ENCODE data around the gene PWP2. TPM values are rescaled to one million over a fixed set of nuclear protein-coding genes. Genes with fewer than 3 reads are reported as not detected.
"Not testable (repeated sequence)": the region's sequence is repeated elsewhere in the genome, so short reads cannot be mapped to it uniquely, and the experiment has no call there.

Gene PWP2
- total RNA-seq, 1 donor, result 4.0 TPM

DNA sequence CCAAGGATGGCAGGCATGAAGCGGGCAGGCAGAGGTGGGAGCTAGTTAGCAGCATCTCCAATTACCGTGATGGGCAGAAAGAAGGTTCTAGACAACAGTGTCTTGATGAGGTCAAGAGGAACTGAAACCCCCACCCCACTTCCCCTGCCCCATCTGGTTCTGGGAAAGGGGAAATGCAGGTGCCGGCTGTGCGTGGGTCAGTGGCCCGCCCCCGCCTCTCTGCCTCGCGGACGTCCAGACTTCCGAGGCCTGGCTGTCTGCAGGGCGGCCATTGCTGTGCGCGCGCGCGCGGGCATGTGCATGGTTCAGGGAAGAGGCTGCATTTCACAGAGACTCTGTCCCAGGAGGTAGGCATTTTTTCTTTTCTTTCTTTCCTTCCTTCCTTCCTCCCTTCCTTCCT, 68.0 kb downstream of the PWP2 start:
- not testable (repeated sequence) for DNase-seq (ENCODE audit: low read depth); H3K4me3 ChIP-seq (ENCODE audit: low read depth, low read length)

DNA sequence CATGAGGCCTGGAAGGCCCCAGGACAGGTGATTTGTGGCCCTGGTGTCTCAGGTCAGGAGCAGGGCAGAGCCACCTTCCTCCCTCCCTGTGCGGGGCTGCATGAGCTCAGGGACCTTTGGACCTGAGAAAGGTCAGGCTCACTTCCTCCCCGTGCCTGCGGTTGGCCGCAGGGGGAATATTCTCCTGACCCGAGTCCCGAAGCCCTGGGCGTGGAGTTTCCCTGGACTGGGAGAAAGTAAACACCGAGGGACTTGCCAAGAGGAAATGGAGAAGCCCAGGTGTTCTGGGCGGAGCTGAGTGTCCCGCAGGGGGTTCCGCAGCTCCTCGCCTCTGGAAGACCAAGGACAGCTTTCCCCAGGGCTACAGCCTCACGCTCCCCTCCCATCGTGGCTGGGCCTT, 68.9 kb downstream of the PWP2 start:
- not testable (repeated sequence) for DNase-seq (ENCODE audit: low read depth); H3K4me3 ChIP-seq (ENCODE audit: low read depth, low read length)

Other genes starting within 250 kb of the PWP2 start
- gene AGPAT3, start 242.2 kb upstream of the PWP2 start, total RNA-seq (ENCODE audit: low replicate concordance), result 16.3 and 29.0 TPM in 2 replicates
- gene TRAPPC10, start 95.1 kb upstream of the PWP2 start, total RNA-seq (ENCODE audit: low replicate concordance), result 25.3 and 43.1 TPM in 2 replicates
- gene GATD3, start 26.3 kb downstream of the PWP2 start, total RNA-seq (ENCODE audit: low replicate concordance), result 11.1 and 28.3 TPM in 2 replicates
- 0.09 TPM in 1 of 2 replicates, not detected in the other for gene ICOSLG, start 133.5 kb downstream of the PWP2 start, total RNA-seq (ENCODE audit: low replicate concordance)
- not detected in 2 replicates for gene DNMT3L, start 154.5 kb downstream of the PWP2 start, total RNA-seq (ENCODE audit: low replicate concordance)
- not detected in 2 replicates for gene AIRE, start 178.5 kb downstream of the PWP2 start, total RNA-seq (ENCODE audit: low replicate concordance)
- gene PFKL, start 192.7 kb downstream of the PWP2 start, total RNA-seq (ENCODE audit: low replicate concordance), result 96.8 and 114 TPM in 2 replicates
- 9.4 and 17.7 TPM in 2 replicates for gene CFAP410, start 232.0 kb downstream of the PWP2 start, total RNA-seq (ENCODE audit: low replicate concordance)
- 0.08 TPM in 1 of 2 replicates, not detected in the other for gene TRPM2, start 246.2 kb downstream of the PWP2 start, total RNA-seq (ENCODE audit: low replicate concordance)